Stimulated activated CD4-positive, alpha-beta T cell treated with anti-CD3 and anti-CD28 coated beads, Interleukin-12 subunit alpha, Interleukin-12 subunit beta, amount 100 ng/mL, for 24 hours (primary cell): ENCODE results near the gene DEFB112.

Source experiments
- DNase-seq, 2 experiments: peaks; one replicate each; pipeline ENCODE4 v3.0.0-alpha.2; 2020; ENCODE audit warnings: low read depth in 2 of 2

DEFB112 gene

GRCh38 chr6:49995278-49995677, 54.5 kb downstream of the DEFB112 start:
- no peak for DNase-seq
